Measurements from ENCODE around the gene PGA4. TPM values are rescaled to one million over a fixed set of nuclear protein-coding genes. Genes with fewer than 3 reads are reported as not detected.

PGA4 gene
- total and polyA plus RNA-seq, 2 donors (not counting 3 experiments of a cell fraction or from before 2014, with no cell fraction given): 0.15 TPM; not detected in 1

DNA sequence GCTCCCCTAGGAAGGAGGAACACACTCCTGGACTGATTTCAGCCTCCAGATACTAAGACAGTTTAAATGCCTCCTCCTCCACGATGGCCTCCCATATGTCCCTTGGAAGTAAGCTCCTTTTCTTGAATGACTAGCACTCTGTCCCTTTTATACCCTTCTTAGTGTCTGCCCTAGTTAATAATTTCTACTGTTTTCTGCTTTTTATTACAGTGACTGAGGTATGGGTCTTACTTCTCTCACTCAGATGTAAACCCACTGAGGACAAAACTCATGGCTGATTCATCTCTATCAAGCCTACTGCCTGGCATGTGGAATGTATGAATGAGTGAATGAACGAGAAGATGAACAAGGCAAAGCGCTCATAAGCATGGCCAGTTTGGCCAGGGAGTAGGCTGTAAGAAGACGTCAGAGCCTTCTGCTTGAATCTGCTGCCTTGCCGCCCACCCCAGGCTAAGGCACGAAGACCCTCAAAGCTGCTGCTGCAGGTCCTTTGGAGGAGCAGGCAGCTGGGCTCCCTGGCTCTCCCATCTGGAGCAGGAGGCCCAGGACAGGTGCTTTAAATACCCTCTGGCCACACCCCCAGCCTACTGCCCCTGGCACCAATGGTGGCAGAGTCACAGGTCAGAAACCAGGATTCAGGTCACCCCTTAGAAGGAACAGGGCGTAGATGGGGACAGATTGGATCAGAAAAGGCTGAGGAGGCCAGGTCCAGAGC is 27.0 kb upstream of the PGA4 start:
- Histone ChIP-seq H3K27ac (ENCODE audit: insufficient read depth, low read depth, low read length) (no peak overlapping the region), H3K27me3 (ENCODE audit: control insufficient read depth in 2 of 2, insufficient read depth in 2 of 2, low read length in 2 of 2) (no peaks in the 10 kb centered on the region), H3K9me3 (replicated peaks; ENCODE audit: control insufficient read depth, insufficient read depth, low read length) (no peaks in the 10 kb centered on the region), H4K20me1 (replicated peaks; ENCODE audit: control insufficient read depth, extremely low read depth, insufficient read depth, low read length) (no peaks in the 10 kb centered on the region), H3K9ac (replicated peaks; ENCODE audit: extremely low read depth, insufficient read depth, low read length) (no peak overlapping the region), H3K79me2 (ENCODE audit: control insufficient read depth, insufficient read depth, low read length) (no peaks in the 10 kb centered on the region), H3K4me2 (ENCODE audit: insufficient read depth, low read length) (no peak overlapping the region), H2AFZ (ENCODE audit: low read depth, low read length) (no peak overlapping the region), H3K4me3 (replicated peaks in 1 of 3; ENCODE audit: insufficient read depth in 1 of 3, low read depth in 1 of 3, low read length in 3 of 3) (no peak overlapping the region), H3K36me3 (ENCODE audit: control insufficient read depth in 2 of 2, extremely low read depth in 1 of 2, insufficient read depth in 2 of 2, low read length in 2 of 2) (no peaks in the 10 kb centered on the region), H3K9me1 (replicated peaks; ENCODE audit: control insufficient read depth, extremely low read depth, insufficient read depth, low read length) (no peaks in the 10 kb centered on the region), H3K4me1 (ENCODE audit: control insufficient read depth, extremely low read depth, insufficient read depth, low read length) (no peaks in the 10 kb centered on the region)
- dilution Hi-C loops (cut with MboI; ENCODE audit: extremely low pct_ligation_motif_present, low sequenced_read_pairs) (no loop called here), intact Hi-C loops (cut with micrococcal nuclease) (loop anchor here (2.0 kb wide), 1 partner anchor 224 kb away; the partner anchor contains the start of gene CD6)
- no peak for TF ChIP-seq CTCF (IDR thresholded peaks at IDR 0.05; ENCODE audit: extremely low read depth in 1 of 2, insufficient read depth in 1 of 2, low read depth in 1 of 2, low read length in 2 of 2)
- TF ChIP-seq EZH2 (IDR thresholded peaks at IDR 0.05; ENCODE audit: borderline replicate concordance, low read depth, low read length, severe bottlenecking): no peak
- TF ChIP-seq POLR2AphosphoS5 (IDR thresholded peaks at IDR 0.05; ENCODE audit: insufficient read depth, low read depth, low read length): no peak
- TF ChIP-seq POLR2A (IDR thresholded peaks at IDR 0.05; ENCODE audit: low read depth, low read length): no peak
- TF ChIP-seq MAX (IDR thresholded peaks at IDR 0.05; ENCODE audit: insufficient read depth, insufficient read length): no peak
- no peak for TF ChIP-seq MYC (IDR thresholded peaks at IDR 0.05; ENCODE audit: low read depth, low read length)
- TF ChIP-seq GATA2 (IDR thresholded peaks at IDR 0.05; ENCODE audit: insufficient read depth, insufficient read length, low read depth, low read length): no peak
- no peak for TF ChIP-seq FOS (IDR thresholded peaks at IDR 0.05; ENCODE audit: borderline replicate concordance, insufficient read depth, low read length)
- TF ChIP-seq JUN (IDR thresholded peaks at IDR 0.05; ENCODE audit: borderline replicate concordance, insufficient read depth, insufficient read length, low read depth): no peak
- ChIA-PET CTCF (interaction anchor here (1.3 kb wide), 1 partner anchor 17 kb away, joined by 3 read pairs; no protein-coding TSS in a partner anchor), POLR2A (no interaction called here)
- no peak for DNase-seq (ENCODE audit: low read depth, low spot score)
- FAIRE-seq: no peak
- no TSS peak for BruUV-seq (replicated peaks)

Data from endothelial cell of umbilical vein (primary cell).